ENCODE measurements around the gene NCL. TPM values are rescaled to one million over a fixed set of nuclear protein-coding genes. Genes with fewer than 3 reads are reported as not detected.
"Not testable (repeated sequence)": the region's sequence is repeated elsewhere in the genome, so short reads cannot be mapped to it uniquely, and the experiment has no call there.

The NCL gene
- total RNA-seq, 4 donors from 2014 or later, result 83.9 to 126 (median 97.0) TPM

- H3K4me3 ChIP-seq (replicated peaks in 1 of 3), result peak overlapping the region; percentile 48 to 67 (median 63)
- TF ChIP-seq POLR2A (IDR thresholded peaks at IDR 0.05), result no peak
- peak; percentile 64 to 96 (median 80) for TF ChIP-seq CTCF (IDR thresholded peaks at IDR 0.05)
- H3K36me3 ChIP-seq, result no peaks in the 10 kb centered on the region
- no peaks in the 10 kb centered on the region for H3K27me3 ChIP-seq
- WGBS, 2 donors, result 8 to 10% methylated on average over 11 to 15 of the region's 67 CpGs
- peaks cover 5 to 9% of the 10 kb centered on the region in 2 donors for H3K4me1 ChIP-seq
- intact Hi-C loops (cut with DNase I), result loop anchor here (5.0 kb wide), 2 partner anchors 185 to 310 kb away; no protein-coding TSS in a partner anchor
- peak; percentile 87 to 90 for DNase-seq
- H3K27ac ChIP-seq, result no peak overlapping the region
- H3K9me3 ChIP-seq, result no peaks in the 10 kb centered on the region
These were observed 52.3 kb downstream of the NCL start for GRCh38 chr2:231411831-231412617.

GRCh38 chr2:231411237-231411636 is 53.0 kb downstream of the NCL start:
- no peak for TF ChIP-seq POLR2A (IDR thresholded peaks at IDR 0.05)
- no peak for TF ChIP-seq CTCF (IDR thresholded peaks at IDR 0.05)
- H3K4me3 ChIP-seq (replicated peaks in 1 of 3), result no peak overlapping the region
- 68 to 69% methylated on average over 3 of the region's 3 CpGs for WGBS, 2 donors
- intact Hi-C loops (cut with DNase I), result loop anchor here (5.0 kb wide), 2 partner anchors 184 to 309 kb away; no protein-coding TSS in a partner anchor
- DNase-seq, result no peak
- H3K4me1 ChIP-seq, result peaks cover 5 to 9% of the 10 kb centered on the region in 2 donors
- no peaks in the 10 kb centered on the region for H3K27me3 ChIP-seq
- H3K27ac ChIP-seq, result no peak overlapping the region
- H3K9me3 ChIP-seq, result no peaks in the 10 kb centered on the region
- no peaks in the 10 kb centered on the region for H3K36me3 ChIP-seq

GRCh38 chr2:231410293-231411004 is 53.8 kb downstream of the NCL start:
- H3K36me3 ChIP-seq, result no peaks in the 10 kb centered on the region
- H3K4me1 ChIP-seq, result peaks cover 5 to 12% of the 10 kb centered on the region in 2 donors
- no peak for TF ChIP-seq CTCF (IDR thresholded peaks at IDR 0.05)
- TF ChIP-seq POLR2A (IDR thresholded peaks at IDR 0.05), result no peak
- no peaks in the 10 kb centered on the region for H3K27me3 ChIP-seq
- DNase-seq, result no peak
- H3K4me3 ChIP-seq (replicated peaks in 1 of 3), result no peak overlapping the region
- intact Hi-C loops (cut with DNase I), result loop anchor here (5.0 kb wide), 2 partner anchors 183 to 308 kb away; no protein-coding TSS in a partner anchor
- no peak overlapping the region for H3K27ac ChIP-seq
- H3K9me3 ChIP-seq, result no peaks in the 10 kb centered on the region
- 68 to 78% methylated on average over 4 to 5 of the region's 6 CpGs for WGBS, 2 donors

- no peaks in the 10 kb centered on the region for H3K27me3 ChIP-seq
- no peak overlapping the region for H3K4me3 ChIP-seq (replicated peaks in 1 of 3)
- 95 to 99% methylated on average over 5 of the region's 5 CpGs for WGBS, 2 donors
- TF ChIP-seq CTCF (IDR thresholded peaks at IDR 0.05) (no peak), POLR2A (IDR thresholded peaks at IDR 0.05) (no peak)
- no peak overlapping the region for H3K27ac ChIP-seq
- H3K4me1 ChIP-seq, result peaks cover 5 to 12% of the 10 kb centered on the region in 2 donors
- no peaks in the 10 kb centered on the region for H3K9me3 ChIP-seq
- no peaks in the 10 kb centered on the region for H3K36me3 ChIP-seq
- intact Hi-C loops (cut with DNase I), result loop anchor here (5.0 kb wide), 2 partner anchors 182 to 307 kb away; no protein-coding TSS in a partner anchor
- no peak for DNase-seq
These were observed 54.5 kb downstream of the NCL start for GRCh38 chr2:231409776-231410175.

GRCh38 chr2:231408304-231408703 is 56.0 kb downstream of the NCL start:
- H3K36me3 ChIP-seq; H3K27ac ChIP-seq; H3K27me3 ChIP-seq; DNase-seq; H3K9me3 ChIP-seq; H3K4me3 ChIP-seq (replicated peaks in 1 of 3); intact Hi-C loops (cut with DNase I): not testable (repeated sequence)
- H3K4me1 ChIP-seq, result peaks cover 5 to 15% of the 10 kb centered on the region in 2 donors
- 87 to 92% methylated on average over 9 of the region's 9 CpGs for WGBS, 2 donors

GRCh38 chr2:231407686-231408085 is 56.6 kb downstream of the NCL start:
- peaks cover 5 to 14% of the 10 kb centered on the region in 2 donors for H3K4me1 ChIP-seq
- H3K27ac ChIP-seq; H3K36me3 ChIP-seq; H3K4me3 ChIP-seq (replicated peaks in 1 of 3); H3K27me3 ChIP-seq; H3K9me3 ChIP-seq; intact Hi-C loops (cut with DNase I); DNase-seq: not testable (repeated sequence)
- WGBS, 2 donors, result 71 to 88% methylated on average over 5 of the region's 5 CpGs

Measured in thyroid gland (tissue), 4 donors.